Ovary (tissue), 9 donors: ENCODE data around the gene MYRIP. TPM values are rescaled to one million over a fixed set of nuclear protein-coding genes. Genes with fewer than 3 reads are reported as not detected.

Experiments used
- DNase-seq, 5 donors: peaks; one replicate each; pipeline ENCODE4 v3.0.0-alpha.2; 2019 to 2020
- H3K27ac ChIP-seq, 2 donors: fragments of 200-600 bp; one replicate each; pipeline versions ENCODE4 v1.5.1 to v1.8.0; 2019 to 2022
- H3K27me3 ChIP-seq: fragments of 200-600 bp; one replicate; pipeline ENCODE4 v1.8.0; 2022
- H3K36me3 ChIP-seq: fragments of 200-600 bp; sonication (generic); one replicate; pipeline ENCODE4 v1.5.1; 2019
- H3K4me1 ChIP-seq: one replicate; pipeline ENCODE4 v1.8.1; 2013; ENCODE audit warnings: mild to moderate bottlenecking, moderate library complexity; ENCODE audit not compliant: insufficient read depth
- H3K4me3 ChIP-seq: fragments of 200-600 bp; sonication (generic); one replicate; pipeline ENCODE4 v1.5.1; 2017
- H3K9me3 ChIP-seq, 2 donors: fragments of 200-600 bp in 1 of 2; sonication (generic) in 1 of 2; one replicate each; pipeline versions ENCODE4 v1.5.1 to v1.8.1; 2013 to 2019; ENCODE audit warnings: mild to moderate bottlenecking in 1 of 2, moderate library complexity in 1 of 2
- CTCF ChIP-seq, 3 donors: fragments of 450-650 bp in 2 of 3; fragments of 200-600 bp in 1 of 3; IDR thresholded peaks; one replicate each; pipeline versions ENCODE4 v1.5.1 to v1.8.0; 2016 to 2022; ENCODE audit warnings: antibody characterized with exemption in 3 of 3, mild to moderate bottlenecking in 1 of 3
- EP300 ChIP-seq: sonication (generic); formaldehyde crosslinking; IDR thresholded peaks from one replicate; pipeline ENCODE4 v1.6.1; 2017; ENCODE audit warnings: antibody characterized with exemption
- POLR2A ChIP-seq: fragments of 450-650 bp; IDR thresholded peaks from one replicate; pipeline ENCODE4 v1.6.1; 2017; ENCODE audit warnings: antibody characterized with exemption, mild to moderate bottlenecking, moderate library complexity
- WGBS, 3 donors: extraction: QIAGEN DNeasy Blood & Tissue Kit in 1 of 3; methylation state at CpG; one replicate each; pipeline versions ENCODE4 v1.1.5 to v1.1.7; 2013 to 2017; 5-methylcytosine and 5-hydroxymethylcytosine counted together
- intact Hi-C, 4 donors: fragments of 100-400 bp; cut with DNase I; formaldehyde crosslinking; loops; one replicate each; pipeline versions ENCODE4 v1.11.0 to v1.15.1; 2022 to 2023
- polyA plus RNA-seq, 2 donors: library from polyadenylated mRNA; stranded (reverse); fragments of 200-250 nt in 1 of 2; fragments of 350-450 nt in 1 of 2; fragmentation: Illumina TruSeq in 1 of 2; extraction: RNeasy Lipid Tissue Mini Kit (QIAGEN cat#74804) in 1 of 2; gene quantifications; one replicate each; pipeline ENCODE4 v1.2.3, GENCODE V29; 2013 to 2014
- total RNA-seq, 7 donors: library from RNA; depleted of rRNA in 2 of 7; stranded (reverse); fragments of >200 nt in 2 of 7; fragmentation: NEBNext Ultra II Directional in 3 of 7; extraction: Animal tissue kit (Norgen Biotek cat#: 25700) in 3 of 7; gene quantifications; one replicate each; pipeline versions ENCODE4 v1.1.0 to v1.2.4, GENCODE V29; 2016 to 2023
- donor health status: DM: no; HTN: no; CAD: no; lungs with moderate emphysema.
- donor health status: DM: no; HTN: no; CAD: no.
- donor health status: Bipolar disorder and iron deficiency.
- donor health status: DM: yes; HTN: yes; CAD: no.
- donor health status: DM: no; HTN: no; CAD: no.
- donor health status: DM: yes; HTN: yes; CAD: no.

MYRIP gene
- total and polyA plus RNA-seq, 9 donors: 2.8 to 8.4 (median 4.5) TPM

GRCh38 chr3:40291471-40291870, 482.1 kb downstream of the MYRIP start:
- no peak overlapping the region for H3K4me3 ChIP-seq
- no peak for DNase-seq
- TF ChIP-seq CTCF (IDR thresholded peaks at IDR 0.05) (no peak), POLR2A (no peak), EP300 (no peak)
- intact Hi-C loops: no loop called here
- no peaks in the 10 kb centered on the region for H3K36me3 ChIP-seq
- H3K27me3 ChIP-seq: no peaks in the 10 kb centered on the region
- WGBS, 3 donors: 81 to 87% (median 82%) methylated on average over 4 of the region's 4 CpGs
- H3K4me1 ChIP-seq: no peaks in the 10 kb centered on the region
- H3K27ac ChIP-seq: no peak overlapping the region
- H3K9me3 ChIP-seq: no peaks in the 10 kb centered on the region

- Histone ChIP-seq H3K4me1 (no peaks in the 10 kb centered on the region), H3K9me3 (no peaks in the 10 kb centered on the region), H3K27ac (no peak overlapping the region), H3K4me3 (no peak overlapping the region), H3K27me3 (no peaks in the 10 kb centered on the region), H3K36me3 (no peaks in the 10 kb centered on the region)
- no peak for TF ChIP-seq POLR2A
- no peak for TF ChIP-seq CTCF (IDR thresholded peaks at IDR 0.05)
- no peak for TF ChIP-seq EP300
- DNase-seq: no peak
- WGBS, 3 donors: 71 to 89% (median 88%) methylated on average over 4 of the region's 4 CpGs
- intact Hi-C loops: no loop called here
Observed at GRCh38 chr3:40292637-40293349, 483.4 kb downstream of the MYRIP start.

- H3K27me3 ChIP-seq: no peaks in the 10 kb centered on the region
- H3K4me3 ChIP-seq: no peak overlapping the region
- intact Hi-C loops: no loop called here
- DNase-seq: no peak
- 93 to 94% (median 94%) methylated on average over 1 of the region's 1 CpG for WGBS, 3 donors
- H3K27ac ChIP-seq: no peak overlapping the region
- TF ChIP-seq POLR2A: no peak
- TF ChIP-seq EP300: no peak
- TF ChIP-seq CTCF (IDR thresholded peaks at IDR 0.05): no peak
- no peaks in the 10 kb centered on the region for H3K4me1 ChIP-seq
- H3K36me3 ChIP-seq: no peaks in the 10 kb centered on the region
- no peaks in the 10 kb centered on the region for H3K9me3 ChIP-seq
Observed at GRCh38 chr3:40294434-40294833, 485.0 kb downstream of the MYRIP start.

- Histone ChIP-seq H3K36me3 (no peaks in the 10 kb centered on the region), H3K27me3 (no peaks in the 10 kb centered on the region), H3K9me3 (no peaks in the 10 kb centered on the region), H3K4me3 (no peak overlapping the region), H3K27ac (no peak overlapping the region), H3K4me1 (peaks cover 2% of the 10 kb centered on the region)
- 96 to 99% (median 96%) methylated on average over 2 of the region's 2 CpGs for WGBS, 3 donors
- DNase-seq: no peak
- TF ChIP-seq CTCF (IDR thresholded peaks at IDR 0.05) (no peak), EP300 (no peak), POLR2A (no peak)
- intact Hi-C loops: no loop called here
Observed at GRCh38 chr3:40298075-40298474, 488.7 kb downstream of the MYRIP start.
